HL-60/S4 treated with retinoic acid at 250 ng/mL for 4 days and 3 days (cell line): Measurements from ENCODE around the gene TRIM50.
"Not testable (repeated sequence)": the region's sequence is repeated elsewhere in the genome, so short reads cannot be mapped to it uniquely, and the experiment has no call there.

Experiments
- in situ Hi-C: fragments of 300-500 bp; cut with MboI; formaldehyde crosslinking; loops from 2 replicates; pipeline ENCODE4 v1.7.0; 2022; ENCODE audit warnings: low sequenced_read_pairs

The TRIM50 gene

DNA sequence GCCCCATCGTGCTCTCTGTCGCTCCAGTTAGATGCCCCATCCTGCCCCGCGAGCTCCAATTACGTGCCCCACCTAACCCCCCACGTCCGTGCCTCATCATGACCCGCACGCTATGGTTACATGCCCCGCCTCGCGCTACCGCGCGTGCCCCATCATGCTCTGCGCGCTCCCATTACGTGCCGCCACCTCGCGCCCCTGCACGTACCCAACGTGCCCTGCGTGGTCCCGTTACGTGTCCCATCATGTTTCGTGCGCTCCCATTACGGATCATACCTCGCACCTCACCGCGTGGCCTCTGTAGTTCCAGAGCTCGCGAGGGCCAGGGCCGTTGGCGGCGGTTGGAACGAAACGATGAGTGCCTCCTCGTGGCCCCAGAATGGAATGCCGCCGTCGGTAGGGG, at the start of gene TRIM50, which contains the start of gene FKBP6:
Gene TRIM50 (minus strand): TSS at position 161 of the 400 bp plus-strand sequence. CDS start 3,295 bp downstream, outside the sequence.
Gene FKBP6 (plus strand): TSS at position 240 of the 400 bp plus-strand sequence. CDS start 268 bp downstream, outside the sequence.
- in situ Hi-C loops: not testable (repeated sequence)

DNA sequence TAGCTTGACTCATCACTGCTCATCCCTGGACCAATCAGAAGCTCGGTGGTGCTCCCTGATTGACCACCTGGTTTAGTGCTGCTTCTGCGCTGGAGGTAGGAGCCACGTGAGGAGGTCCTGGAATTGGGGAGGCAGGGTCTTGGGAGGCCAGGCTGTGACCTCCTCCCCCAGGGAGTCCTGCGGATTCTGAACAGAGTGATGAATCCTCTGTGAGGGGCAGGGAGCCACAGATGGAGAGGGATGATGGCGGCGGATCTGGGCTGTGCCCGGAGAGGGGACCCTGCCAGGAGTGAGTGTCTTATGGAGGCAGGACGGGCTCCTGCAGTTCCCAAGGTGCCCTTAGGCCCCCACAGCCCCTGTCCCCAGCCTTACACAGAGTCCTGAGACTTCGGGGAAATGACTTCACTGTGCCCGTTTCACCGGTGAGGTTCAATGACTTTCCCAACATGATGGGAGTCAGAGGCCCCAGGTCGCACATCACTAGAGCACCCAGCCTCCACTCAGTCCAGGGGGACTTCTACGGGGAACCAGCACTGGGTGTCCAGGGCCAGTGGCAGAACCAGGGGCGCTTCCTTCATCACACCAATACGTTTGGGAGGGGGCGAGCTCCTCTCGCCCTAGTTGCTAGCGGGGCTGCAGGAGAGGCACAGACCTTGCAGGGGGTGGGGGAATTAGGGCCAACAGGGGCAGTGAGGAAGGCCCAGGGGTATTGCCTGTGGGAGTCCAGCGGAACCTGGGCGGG, 49.0 kb upstream of the TRIM50 start:
- in situ Hi-C loops: no loop called here

DNA sequence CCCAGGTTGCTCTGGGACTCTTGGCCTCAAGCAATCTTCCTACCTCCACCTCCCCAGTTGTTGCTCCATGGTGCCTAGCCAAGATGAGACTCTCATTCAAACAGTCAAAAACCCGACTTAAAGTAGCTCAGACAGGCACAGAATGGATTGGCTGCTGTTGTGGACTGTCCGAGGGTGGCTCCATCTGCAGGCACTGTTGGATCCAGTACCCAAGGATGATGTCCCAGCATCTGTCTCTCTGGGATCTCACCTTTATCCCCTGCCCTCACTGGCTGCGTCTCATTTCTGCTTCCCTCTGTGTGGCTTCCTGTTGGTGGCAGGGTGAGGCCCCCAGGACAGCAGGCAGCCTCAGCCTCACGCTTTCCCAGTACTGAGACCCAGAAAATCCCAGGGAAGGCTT, 48.4 kb upstream of the TRIM50 start:
- in situ Hi-C loops: not testable (repeated sequence)

DNA sequence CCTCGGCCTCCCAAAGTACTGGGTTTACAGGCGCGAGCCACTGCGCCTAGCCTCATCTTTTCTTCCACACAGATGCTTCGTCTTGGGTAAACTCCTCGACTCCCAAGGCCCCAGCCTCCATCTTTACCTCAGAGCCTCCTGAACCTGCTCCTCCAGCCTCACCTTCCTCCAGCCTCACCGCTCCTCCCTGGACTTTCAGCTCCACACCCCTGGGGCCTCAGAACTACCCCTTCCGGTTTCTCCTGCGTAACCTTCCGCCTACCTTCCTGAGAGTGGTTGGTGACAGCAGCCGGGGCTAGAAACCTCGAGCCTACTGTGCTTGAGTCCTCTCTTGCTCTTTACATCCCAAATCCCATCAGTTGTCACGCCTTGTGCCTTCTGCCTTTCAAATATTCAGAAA, 45.9 kb upstream of the TRIM50 start:
- in situ Hi-C loops: no loop called here

DNA sequence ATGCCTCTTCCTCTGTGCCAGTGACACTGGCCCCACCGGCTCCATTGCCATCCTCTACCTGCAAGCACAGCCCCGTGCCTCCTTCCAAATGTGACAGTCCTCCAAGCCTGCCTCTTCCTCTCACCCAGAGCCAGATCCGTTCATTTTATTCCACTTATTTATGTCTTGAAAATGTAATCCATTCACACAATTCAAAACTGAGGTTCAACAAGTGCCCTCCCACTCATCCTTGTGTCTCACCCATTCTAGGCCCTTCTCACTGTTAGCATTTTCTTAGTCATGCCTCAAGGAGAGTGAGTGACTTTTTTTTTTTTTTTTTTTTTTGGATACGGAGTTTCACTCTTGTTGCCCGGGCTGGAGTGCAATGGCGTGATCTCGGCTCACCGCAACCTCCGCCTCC, 41.7 kb upstream of the TRIM50 start:
- in situ Hi-C loops: no loop called here

DNA sequence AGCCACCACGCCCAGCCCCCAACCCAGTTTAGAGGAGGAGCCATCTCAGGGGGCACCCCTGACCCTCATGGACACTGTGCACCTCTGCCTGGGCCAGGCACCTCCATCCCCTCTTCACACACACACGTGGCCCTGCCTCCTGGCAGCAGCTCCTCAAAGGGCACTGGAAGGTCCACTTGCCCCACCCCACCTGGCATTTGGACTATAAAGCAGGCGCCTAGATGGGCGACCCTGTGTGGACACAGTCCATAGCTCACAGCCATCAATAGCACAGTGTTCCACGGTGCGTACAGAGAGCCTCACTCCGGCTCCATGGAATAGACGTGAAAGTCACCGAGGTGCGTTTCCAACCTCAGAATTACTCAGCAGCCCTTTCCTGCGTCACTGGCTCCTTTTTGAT, 41.1 kb upstream of the TRIM50 start:
- in situ Hi-C loops: no loop called here

DNA sequence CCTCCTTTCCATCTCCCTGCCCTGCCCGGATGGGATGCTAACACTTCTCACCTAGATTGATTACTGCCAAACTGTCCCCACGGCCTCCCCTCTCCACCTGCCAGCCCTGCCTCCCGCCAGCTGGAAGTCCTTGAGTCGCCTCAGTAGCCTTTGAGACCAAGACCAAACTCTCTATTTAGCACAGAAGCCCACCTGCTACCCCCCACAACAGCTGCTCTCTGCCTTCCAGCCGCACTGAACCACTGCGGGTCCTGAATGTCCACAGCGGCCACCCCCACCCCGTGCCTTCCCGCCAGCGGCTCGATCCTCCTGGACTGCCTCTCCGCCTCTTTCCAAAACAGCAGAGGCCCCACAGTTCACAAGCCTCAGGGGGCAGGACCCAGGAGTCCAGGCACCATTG, 39.1 kb upstream of the TRIM50 start:
- in situ Hi-C loops: no loop called here

DNA sequence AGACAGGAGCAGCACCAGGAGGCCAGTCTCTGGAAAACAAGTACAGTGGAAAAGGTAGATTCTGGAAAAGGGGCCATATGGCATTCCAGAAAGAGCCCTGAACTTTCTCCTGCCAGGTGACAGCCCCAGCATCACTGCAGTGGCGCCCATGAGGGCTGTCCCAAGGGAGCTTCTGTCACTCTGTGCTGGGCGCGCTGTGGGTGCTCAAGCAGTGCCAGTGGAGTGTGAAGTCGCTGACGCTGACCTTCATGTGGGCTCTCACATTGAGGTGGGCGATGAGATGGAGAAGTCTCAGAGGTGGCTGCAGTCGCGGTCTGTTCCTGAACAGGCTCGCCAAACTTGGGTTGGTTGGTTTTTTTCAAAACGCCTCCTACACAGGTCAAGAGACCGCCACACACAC, 38.2 kb upstream of the TRIM50 start:
- in situ Hi-C loops: no loop called here

DNA sequence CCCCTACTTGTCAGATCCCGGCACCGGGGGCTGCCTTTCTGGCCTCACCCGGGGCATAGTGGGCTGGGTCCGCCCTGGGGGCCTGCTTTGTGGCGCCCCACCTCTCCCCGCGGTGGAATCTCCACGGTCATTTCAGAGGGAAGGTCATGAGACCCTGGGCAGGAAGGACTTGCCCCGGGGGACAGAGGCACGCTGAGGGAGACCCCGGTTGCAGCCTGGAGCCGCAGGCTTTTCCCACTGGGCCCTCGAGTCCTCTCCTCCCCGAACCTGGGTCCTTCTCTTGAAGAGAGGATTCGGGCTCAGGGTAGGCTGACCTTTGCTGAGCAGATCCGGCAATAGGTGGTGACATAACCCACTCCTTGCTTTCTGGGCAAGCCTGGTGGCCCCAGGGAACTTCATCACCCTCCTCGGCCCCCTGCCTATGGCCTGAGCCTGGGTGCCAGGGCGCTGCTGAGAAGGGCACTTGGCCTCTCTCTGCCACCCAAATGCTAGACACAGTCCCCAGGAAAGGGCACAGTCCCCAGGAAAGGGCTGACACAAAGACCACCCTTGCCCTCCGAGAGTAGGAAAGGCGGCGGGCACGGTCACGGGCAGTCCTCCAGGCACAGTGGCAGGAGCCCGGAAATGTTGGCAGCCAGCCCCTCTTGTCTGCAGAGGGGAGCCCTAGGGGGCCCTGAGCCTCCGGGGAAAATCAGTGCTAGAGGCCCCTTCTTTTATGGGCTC, 36.3 kb upstream of the TRIM50 start:
- in situ Hi-C loops: no loop called here

DNA sequence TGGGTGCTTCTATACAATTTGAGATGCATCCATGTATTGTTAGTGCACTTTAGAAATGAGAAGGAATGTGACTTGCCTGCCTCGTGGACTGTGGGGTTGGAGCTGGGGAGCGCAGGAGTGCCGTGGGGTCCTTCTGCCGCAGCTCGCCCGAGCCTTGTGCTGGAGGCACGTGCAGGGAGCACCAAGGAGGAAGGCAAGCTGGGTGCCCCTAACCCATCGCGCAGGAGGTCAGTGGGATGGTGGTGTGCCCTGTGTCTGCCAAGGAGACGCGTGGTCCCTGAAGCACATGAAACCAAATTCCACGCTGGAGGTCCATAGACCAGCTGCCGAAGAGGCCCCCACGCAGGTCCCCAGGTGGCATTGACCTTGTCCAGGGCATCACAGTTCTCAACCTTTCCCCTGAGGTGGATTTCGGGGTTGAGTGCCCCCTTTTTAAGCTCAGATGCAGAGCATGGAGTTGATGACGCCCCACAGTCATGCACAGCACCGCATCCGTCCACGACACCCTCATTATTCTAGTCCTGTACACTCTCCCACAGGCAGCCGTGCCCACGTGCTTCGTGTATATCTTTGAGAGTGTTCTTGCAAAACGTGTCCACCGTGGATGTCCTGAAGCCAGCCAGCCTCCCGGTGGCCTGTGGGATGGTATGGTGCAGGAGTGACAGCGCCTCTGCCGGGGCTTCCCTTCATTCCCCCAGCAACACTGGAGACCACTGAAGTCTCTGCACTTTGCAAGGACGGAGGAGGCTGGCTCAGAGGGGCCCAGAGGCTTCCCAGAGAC, 35.5 kb upstream of the TRIM50 start:
- in situ Hi-C loops: no loop called here

DNA sequence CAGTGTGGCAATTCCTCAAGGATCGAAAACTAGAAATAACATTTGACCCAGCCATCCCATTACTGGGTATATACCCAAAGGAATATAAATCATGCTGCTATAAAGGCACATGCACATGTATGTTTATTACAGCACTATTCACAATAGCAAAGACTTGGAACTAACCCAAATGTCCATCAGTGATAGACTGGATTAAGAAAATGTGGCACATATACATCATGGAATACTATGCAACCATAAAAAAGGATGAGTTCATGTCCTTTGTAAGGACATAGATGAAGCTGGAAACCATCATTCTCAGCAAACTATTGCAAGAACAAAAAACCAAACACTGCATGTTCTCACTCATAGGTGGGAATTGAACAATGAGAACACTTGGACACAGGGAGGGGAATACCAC, 32.7 kb upstream of the TRIM50 start:
- in situ Hi-C loops: not testable (repeated sequence)

DNA sequence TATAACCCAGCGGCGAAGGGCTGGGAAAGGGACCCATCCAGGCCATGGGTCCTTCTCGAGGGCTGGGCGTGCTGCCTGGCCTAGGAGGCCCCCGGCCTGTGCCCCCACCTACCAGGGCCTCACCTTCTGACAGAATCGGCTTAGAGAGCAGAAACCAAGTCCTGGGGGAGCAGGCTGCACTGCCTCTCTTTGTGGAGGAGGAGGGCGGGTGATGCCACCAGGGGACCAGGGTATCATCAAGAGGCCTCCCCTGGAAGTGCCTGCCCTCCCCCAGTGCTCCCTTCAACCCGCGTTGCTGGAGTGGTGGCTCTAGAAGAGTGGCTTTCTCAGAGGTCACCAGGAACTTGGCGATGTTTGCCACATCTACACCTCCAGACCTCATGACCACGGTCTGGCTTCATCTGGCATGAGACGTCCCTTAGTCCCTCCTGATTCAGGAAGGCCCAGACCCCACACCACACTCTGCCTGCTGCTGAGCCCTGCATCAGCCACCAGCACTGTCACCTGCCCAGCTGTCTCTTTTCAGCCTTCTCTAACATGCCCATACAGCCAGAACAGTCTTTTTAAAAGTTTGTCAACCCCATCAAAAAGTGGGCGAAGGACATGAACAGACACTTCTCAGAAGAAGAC, 32.0 kb upstream of the TRIM50 start:
- in situ Hi-C loops: no loop called here

DNA sequence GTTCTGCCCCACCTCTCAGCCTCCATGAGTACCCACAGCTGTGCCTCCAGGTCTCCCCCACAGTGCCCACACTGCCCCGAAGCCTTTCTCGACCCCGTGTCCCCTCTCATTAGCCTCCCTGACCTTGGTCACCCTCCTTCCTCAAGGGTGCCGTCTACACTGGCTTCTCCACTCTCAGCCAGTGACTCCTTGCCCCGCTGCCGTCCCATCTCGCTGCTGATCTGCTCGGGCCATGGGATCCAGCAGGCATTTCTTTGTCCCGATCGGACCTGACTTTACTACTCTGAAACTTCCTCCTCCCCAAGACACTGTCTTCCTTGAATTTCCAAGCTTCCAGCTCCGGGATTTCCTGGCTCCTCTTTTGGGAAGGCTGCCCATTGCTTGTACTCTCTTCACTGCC, 31.4 kb upstream of the TRIM50 start:
- in situ Hi-C loops: no loop called here

DNA sequence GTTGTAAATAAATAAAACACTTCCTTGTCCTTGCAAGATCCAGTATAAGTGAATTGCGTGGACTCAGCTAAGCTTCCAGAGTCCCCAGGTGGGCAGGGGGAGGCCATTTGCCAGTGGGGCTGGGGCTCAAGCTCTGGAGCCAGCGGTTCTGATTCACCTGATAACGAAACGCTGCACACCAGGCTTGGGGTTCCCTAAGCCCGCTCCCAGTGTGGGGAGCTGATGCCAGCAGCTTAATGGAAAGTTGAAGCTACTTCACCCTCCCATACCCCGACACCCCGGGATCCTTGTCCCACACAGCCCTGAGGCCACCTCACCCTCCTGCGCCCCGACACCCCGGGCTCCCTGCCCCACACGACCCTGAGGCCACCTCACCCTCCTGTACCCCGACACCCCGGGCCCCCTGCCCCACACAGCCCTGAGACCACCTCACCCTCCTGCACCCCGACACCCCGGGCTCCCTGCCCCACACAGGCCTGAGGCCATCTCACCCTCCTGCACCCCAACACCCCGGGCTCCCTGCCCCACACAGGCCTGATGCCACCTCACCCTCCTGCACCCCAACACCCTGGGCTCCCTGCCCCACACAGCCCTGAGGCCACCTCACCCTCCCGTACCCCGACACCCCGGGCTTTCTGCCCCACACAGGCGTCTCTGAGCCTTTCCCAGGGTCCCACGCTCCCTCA, 30.9 kb upstream of the TRIM50 start:
- in situ Hi-C loops: no loop called here

DNA sequence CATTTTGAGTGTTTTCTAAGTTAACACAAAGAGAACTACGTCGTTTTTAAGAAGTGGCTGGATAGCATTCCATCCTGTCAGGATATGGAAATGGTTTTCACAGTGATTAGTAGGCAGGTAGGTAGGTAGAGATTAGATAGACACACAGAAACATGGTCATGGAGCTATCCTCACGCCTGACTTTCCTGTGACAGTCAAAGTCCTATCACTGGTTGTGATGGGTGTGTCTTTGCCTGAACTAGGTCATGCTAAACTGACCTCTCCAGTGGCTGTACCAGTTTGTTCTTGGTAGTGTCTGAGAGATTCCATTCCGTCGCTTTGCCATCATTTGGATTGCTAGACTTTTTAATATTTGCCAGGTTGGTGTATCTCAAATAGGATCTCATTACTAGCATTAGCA, 28.3 kb upstream of the TRIM50 start:
- in situ Hi-C loops: no loop called here

DNA sequence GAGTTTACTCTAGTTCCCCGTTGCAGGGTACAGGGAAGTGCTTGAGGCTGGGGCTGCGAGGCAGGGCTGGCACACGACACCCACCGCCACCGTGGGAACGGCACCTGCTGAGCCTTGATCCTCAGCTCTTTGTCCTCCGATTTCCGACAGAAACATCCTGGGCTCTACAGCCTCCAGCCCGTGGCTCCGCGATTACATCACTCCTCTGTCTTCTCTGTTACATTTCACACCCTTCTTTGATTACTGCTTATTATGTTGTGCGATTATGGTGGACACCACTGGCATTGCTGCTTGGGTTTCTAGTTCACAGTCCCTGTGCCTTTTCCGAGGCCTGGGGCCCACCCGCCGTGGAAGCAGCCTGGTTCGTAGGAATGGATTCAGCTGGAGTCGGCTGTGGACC, 26.9 kb upstream of the TRIM50 start:
- in situ Hi-C loops: no loop called here

DNA sequence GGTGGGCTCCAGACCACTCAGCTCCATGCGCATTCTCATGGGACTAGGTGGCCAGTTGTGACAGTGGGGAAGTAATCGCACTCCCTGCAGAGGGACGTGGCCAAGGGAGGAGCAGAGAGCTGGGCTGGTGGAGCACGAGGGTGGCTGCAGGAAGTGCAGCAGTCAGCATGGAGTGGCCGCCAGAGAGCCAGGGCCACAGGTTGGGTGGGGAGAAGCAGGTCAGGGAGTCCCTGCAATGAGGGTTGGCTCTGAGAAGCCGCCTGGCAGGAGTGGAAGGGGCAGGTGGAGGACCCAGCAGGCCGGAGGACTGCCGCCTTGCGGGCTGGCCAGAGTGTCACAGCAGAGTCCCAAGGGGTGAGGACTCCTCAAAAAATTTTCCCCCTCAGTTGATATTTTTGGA, 26.3 kb upstream of the TRIM50 start:
- in situ Hi-C loops: no loop called here

DNA sequence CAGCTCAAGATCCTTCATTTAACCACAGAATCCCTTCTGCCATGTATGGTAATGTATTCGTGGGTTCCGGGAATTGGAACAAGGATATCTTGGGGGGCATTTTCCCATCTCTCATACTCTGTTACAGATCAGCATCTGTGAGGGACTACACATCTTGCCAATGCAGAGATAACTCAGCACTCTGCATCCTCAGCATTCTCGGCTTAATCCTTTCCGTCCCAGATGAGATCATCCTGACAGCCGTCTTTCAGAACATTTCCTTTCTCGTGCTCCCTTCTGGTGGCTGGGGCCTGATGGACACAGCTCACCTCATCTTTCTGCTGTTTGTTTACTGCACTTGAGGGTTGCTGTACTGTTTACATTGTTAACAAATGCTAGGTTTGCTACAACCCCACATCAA, 25.4 kb upstream of the TRIM50 start:
- in situ Hi-C loops: no loop called here

DNA sequence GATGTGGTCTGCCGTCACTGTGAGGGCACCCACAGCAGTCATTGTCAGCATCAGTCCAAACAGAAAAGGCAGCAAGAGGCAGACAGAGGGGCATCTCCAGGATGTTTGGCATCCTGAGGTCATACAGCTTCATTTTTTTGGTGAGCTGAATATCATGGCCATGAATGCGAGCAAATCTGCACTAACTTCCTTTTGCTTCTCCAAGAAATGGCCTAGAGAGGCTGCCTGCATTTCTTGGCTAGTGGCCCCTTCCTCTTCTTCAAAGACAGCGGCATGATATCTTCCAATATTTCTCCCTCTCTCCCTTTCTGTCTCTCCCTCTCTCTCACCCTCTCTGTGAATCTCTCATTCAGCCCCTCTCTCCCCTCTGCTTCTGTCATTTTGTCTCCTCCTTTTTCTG, 24.9 kb upstream of the TRIM50 start:
- in situ Hi-C loops: no loop called here

DNA sequence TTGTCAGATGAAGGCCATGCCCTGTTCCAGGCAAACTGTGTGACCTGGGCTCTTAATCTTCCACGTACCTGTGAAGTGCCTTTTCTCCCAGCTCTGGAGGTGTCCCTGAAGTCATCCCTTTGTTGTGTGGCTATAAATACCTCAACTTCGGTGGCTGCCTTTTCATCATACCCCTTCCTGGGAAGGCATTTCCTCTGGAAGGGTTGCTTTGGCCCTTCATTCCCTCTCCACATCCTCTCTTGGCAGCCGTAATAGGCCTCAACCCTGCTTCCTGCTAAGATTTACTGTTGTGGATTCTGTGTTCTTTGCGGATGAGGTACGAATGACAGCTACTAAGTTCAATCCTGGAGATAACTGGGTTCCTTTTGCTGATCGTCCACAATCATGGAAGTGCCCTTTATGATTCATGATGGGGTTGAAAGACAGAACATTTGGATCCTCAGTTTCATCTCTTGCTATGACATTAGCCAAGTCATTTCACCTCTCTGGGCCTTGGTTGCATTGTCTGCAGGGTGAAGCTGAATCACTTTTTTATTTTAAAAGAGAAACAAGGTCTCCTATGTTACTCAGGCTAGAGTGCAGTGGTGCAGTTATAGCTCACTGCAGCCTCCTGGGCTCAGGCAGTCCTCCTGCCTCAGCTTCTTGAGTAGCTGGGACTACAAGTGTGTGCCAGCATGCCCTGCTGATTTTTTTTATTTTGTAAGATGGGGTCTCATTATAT, 23.7 kb upstream of the TRIM50 start:
- in situ Hi-C loops: no loop called here
